Spleen (tissue), 11 donors: Measurements from ENCODE around the gene ARHGEF25. TPM values are rescaled to one million over a fixed set of nuclear protein-coding genes. Genes with fewer than 3 reads are reported as not detected.

Experiments used
- DNase-seq: peaks from one replicate; pipeline ENCODE4 v3.0.0-alpha.2; 2020
- H3K27ac ChIP-seq, 8 donors: fragments of 200-600 bp; sonication (generic) in 7 of 8; 1 replicate in 4 of 8; 2 replicates in 4 of 8; pipeline versions ENCODE4 v1.5.0 to v1.8.0; 2016 to 2021; ENCODE audit warnings: inconsistent platforms in 4 of 8, mild to moderate bottlenecking in 4 of 8, moderate library complexity in 1 of 8
- H3K27me3 ChIP-seq, 7 donors: fragments of 200-600 bp; sonication (generic) in 6 of 7; replicated peaks in 1 of 7; 1 replicate in 4 of 7; 2 replicates in 3 of 7; pipeline versions ENCODE4 v1.5.0 to v1.8.0; 2016 to 2021; ENCODE audit warnings: inconsistent platforms in 3 of 7, mild to moderate bottlenecking in 1 of 7
- H3K36me3 ChIP-seq, 6 donors: fragments of 200-600 bp; sonication (generic) in 5 of 6; 1 replicate in 4 of 6; 2 replicates in 2 of 6; pipeline versions ENCODE4 v1.5.0 to v1.8.0; 2016 to 2021; ENCODE audit warnings: inconsistent platforms in 2 of 6
- H3K4me1 ChIP-seq, 6 donors: fragments of 200-600 bp; sonication (generic) in 5 of 6; 1 replicate in 3 of 6; 2 replicates in 3 of 6; pipeline versions ENCODE4 v1.5.0 to v1.8.0; 2016 to 2021; ENCODE audit warnings: inconsistent platforms in 3 of 6
- H3K4me3 ChIP-seq, 8 donors: fragments of 200-600 bp; sonication (generic) in 7 of 8; 1 replicate in 4 of 8; 2 replicates in 4 of 8; pipeline versions ENCODE4 v1.5.0 to v1.8.0; 2016 to 2021; ENCODE audit warnings: inconsistent platforms in 4 of 8, mild to moderate bottlenecking in 4 of 8, moderate library complexity in 2 of 8
- H3K9me3 ChIP-seq, 8 donors: fragments of 200-600 bp; sonication (generic) in 7 of 8; 1 replicate in 4 of 8; 2 replicates in 4 of 8; pipeline versions ENCODE4 v1.5.0 to v1.8.0; 2016 to 2021; ENCODE audit warnings: inconsistent platforms in 4 of 8
- CTCF ChIP-seq, 11 experiments: fragments of 200-600 bp in 7 of 11; fragments of 450-650 bp in 4 of 11; sonication (generic) in 4 of 11; IDR thresholded peaks in 8 of 11; conservative IDR thresholded peaks in 3 of 11; 1 replicate in 7 of 11; 2 replicates in 4 of 11; pipeline versions ENCODE4 v1.4.0 to v1.8.0; 2016 to 2021; ENCODE audit warnings: antibody characterized with exemption in 11 of 11, inconsistent platforms in 4 of 11, mild to moderate bottlenecking in 1 of 11
- POLR2A ChIP-seq, 3 donors: fragments of 450-650 bp; IDR thresholded peaks; one replicate each; pipeline ENCODE4 v1.5.1; 2017; ENCODE audit warnings: antibody characterized with exemption in 3 of 3, mild to moderate bottlenecking in 1 of 3
- POLR2AphosphoS5 ChIP-seq, 3 donors: sonication (generic); formaldehyde crosslinking; IDR thresholded peaks; one replicate each; pipeline ENCODE4 v1.5.1; 2017; ENCODE audit warnings: antibody characterized with exemption in 3 of 3
- WGBS, 5 donors: extraction: QIAGEN DNeasy Blood & Tissue Kit in 3 of 5; methylation state at CpG; one replicate each; pipeline versions ENCODE4 v1.1.5 to v1.1.7; 2013 to 2018; 5-methylcytosine and 5-hydroxymethylcytosine counted together
- intact Hi-C: fragments of 100-400 bp; cut with DNase I; formaldehyde crosslinking; loops from one replicate; pipeline ENCODE4 v1.15.0; 2023; ENCODE audit warnings: low total_unique reads
- polyA plus RNA-seq, 3 donors: library from polyadenylated mRNA; stranded (reverse); fragments of 200-250 nt; gene quantifications; one replicate each; pipeline ENCODE4 v1.2.1, GENCODE V29; 2013
- total RNA-seq, 7 donors: library from RNA; depleted of rRNA in 3 of 7; stranded (reverse); fragments of >200 nt in 3 of 7; fragmentation: NEBNext Ultra II Directional in 4 of 7; extraction: Animal tissue kit (Norgen Biotek cat#: 25700) in 4 of 7; gene quantifications; one replicate each; pipeline versions ENCODE4 v1.1.0 to v1.2.1, GENCODE V29; 2016 to 2021
- donor health status: healthy with polysubstance abuse.
- donor health status: DM: no; HTN: no; CAD: no; lungs with moderate emphysema.
- donor health status: DM: no; HTN: no; CAD: no.
- donor health status: Bipolar disorder and iron deficiency.
- donor health status: healthy.
- donor health status: DM: no; HTN: no; CAD: no.
- donor health status: DM: yes; HTN: yes; CAD: no.

ARHGEF25 gene
- total and polyA plus RNA-seq, 10 donors, result 9.3 to 26.6 (median 15.3) TPM

GRCh38 chr12:57583008-57583831 is 28.0 kb upstream of the ARHGEF25 start:
- no peak for DNase-seq
- WGBS, 5 donors, result 42 to 52% (median 47%) methylated on average over 13 of the region's 13 CpGs
- H3K4me1 ChIP-seq, result peaks cover 0 to 13% (median 3%) of the 10 kb centered on the region in 6 donors
- no peaks in the 10 kb centered on the region for H3K36me3 ChIP-seq
- TF ChIP-seq CTCF (IDR thresholded peaks at IDR 0.05 in 8 of 11, conservative IDR thresholded peaks at IDR 0.05 in 3 of 11) (peak; percentile 94 to 97 (median 95)), POLR2A (IDR thresholded peaks at IDR 0.05) (no peak), POLR2AphosphoS5 (IDR thresholded peaks at IDR 0.05) (peak in 1 of 3 donors; percentile 21)
- no peak overlapping the region for H3K4me3 ChIP-seq
- no peak overlapping the region for H3K27ac ChIP-seq
- intact Hi-C loops, result loop anchor here (5.0 kb wide), 1 partner anchor 39 kb away; no protein-coding TSS in a partner anchor
- H3K9me3 ChIP-seq, result no peaks in the 10 kb centered on the region
- peaks cover 0 to 46% (median 0%) of the 10 kb centered on the region in 7 donors for H3K27me3 ChIP-seq

GRCh38 chr12:57584050-57584449 is 27.2 kb upstream of the ARHGEF25 start:
- DNase-seq, result no peak
- Histone ChIP-seq H3K9me3 (no peaks in the 10 kb centered on the region), H3K4me3 (no peak overlapping the region), H3K4me1 (peaks cover 0 to 13% (median 3%) of the 10 kb centered on the region in 6 donors), H3K36me3 (no peaks in the 10 kb centered on the region), H3K27me3 (peaks cover 0 to 50% (median 0%) of the 10 kb centered on the region in 7 donors), H3K27ac (no peak overlapping the region)
- 98 to 100% (median 100%) methylated on average over 2 of the region's 2 CpGs for WGBS, 5 donors
- intact Hi-C loops, result loop anchor here (5.0 kb wide), 1 partner anchor 38 kb away; no protein-coding TSS in a partner anchor
- TF ChIP-seq POLR2A (IDR thresholded peaks at IDR 0.05) (no peak), POLR2AphosphoS5 (IDR thresholded peaks at IDR 0.05) (no peak), CTCF (IDR thresholded peaks at IDR 0.05 in 8 of 11, conservative IDR thresholded peaks at IDR 0.05 in 3 of 11) (no peak)

GRCh38 chr12:57584690-57585089 is 26.5 kb upstream of the ARHGEF25 start:
- Histone ChIP-seq H3K4me1 (peaks cover 0 to 13% (median 3%) of the 10 kb centered on the region in 6 donors), H3K27ac (no peak overlapping the region), H3K27me3 (peaks cover 0 to 50% (median 0%) of the 10 kb centered on the region in 7 donors), H3K36me3 (no peaks in the 10 kb centered on the region), H3K4me3 (no peak overlapping the region), H3K9me3 (no peaks in the 10 kb centered on the region)
- intact Hi-C loops, result loop anchor here (5.0 kb wide), 1 partner anchor 38 kb away; no protein-coding TSS in a partner anchor
- DNase-seq, result no peak
- TF ChIP-seq POLR2AphosphoS5 (IDR thresholded peaks at IDR 0.05), result no peak
- TF ChIP-seq CTCF (IDR thresholded peaks at IDR 0.05 in 8 of 11, conservative IDR thresholded peaks at IDR 0.05 in 3 of 11), result no peak
- TF ChIP-seq POLR2A (IDR thresholded peaks at IDR 0.05), result no peak

GRCh38 chr12:57585156-57585555 is 26.1 kb upstream of the ARHGEF25 start:
- Histone ChIP-seq H3K27me3 (peaks cover 0 to 50% (median 0%) of the 10 kb centered on the region in 7 donors), H3K9me3 (no peaks in the 10 kb centered on the region), H3K27ac (no peak overlapping the region), H3K36me3 (no peaks in the 10 kb centered on the region), H3K4me3 (no peak overlapping the region), H3K4me1 (peaks cover 0 to 14% (median 5%) of the 10 kb centered on the region in 6 donors)
- TF ChIP-seq POLR2A (IDR thresholded peaks at IDR 0.05) (no peak), CTCF (IDR thresholded peaks at IDR 0.05 in 8 of 11, conservative IDR thresholded peaks at IDR 0.05 in 3 of 11) (no peak), POLR2AphosphoS5 (IDR thresholded peaks at IDR 0.05) (no peak)
- intact Hi-C loops, result no loop called here
- WGBS, 5 donors, result 74 to 86% (median 81%) methylated on average over 2 of the region's 2 CpGs
- no peak for DNase-seq
